BE2C (cell line): ENCODE data around the gene SMYD1.

Source experiments
- DNase-seq: peaks from one replicate; pipeline ENCODE4 v3.0.0-alpha.2; 2020
- H3K27me3 ChIP-seq: fragments of 250-450 bp; sonication (Bioruptor Pico); 2 replicates; pipeline ENCODE4 v1.5.1; 2020; ENCODE audit warnings: mild to moderate bottlenecking
- H3K36me3 ChIP-seq: fragments of 250-450 bp; sonication (Bioruptor Pico); 2 replicates; pipeline ENCODE4 v1.5.1; 2020; ENCODE audit warnings: mild to moderate bottlenecking
- H3K4me1 ChIP-seq: fragments of 250-450 bp; sonication (Bioruptor Pico); 2 replicates; pipeline ENCODE4 v1.5.1; 2020
- H3K4me3 ChIP-seq: 2 replicates; pipeline ENCODE4 v1.5.1; 2011; ENCODE audit warnings: low read depth, low read length
- H3K9me3 ChIP-seq: fragments of 250-450 bp; sonication (Bioruptor Pico); 2 replicates; pipeline ENCODE4 v1.5.1; 2020
- CTCF ChIP-seq: IDR thresholded peaks from 2 replicates; pipeline ENCODE4 v1.5.1; 2012; ENCODE audit warnings: mild to moderate bottlenecking, low read depth, low read length

SMYD1 gene

GRCh38 chr2:88126772-88127637 is 59.4 kb downstream of the SMYD1 start:
- no peaks in the 10 kb centered on the region for H3K27me3 ChIP-seq
- no peak overlapping the region for H3K4me3 ChIP-seq

GRCh38 chr2:88127638-88127887 is 59.9 kb downstream of the SMYD1 start:
- H3K36me3 ChIP-seq, result no peaks in the 10 kb centered on the region
- no peak for DNase-seq
- no peaks in the 10 kb centered on the region for H3K27me3 ChIP-seq
- no peak overlapping the region for H3K4me3 ChIP-seq
- H3K9me3 ChIP-seq, result no peaks in the 10 kb centered on the region
- no peak for TF ChIP-seq CTCF
- no peaks in the 10 kb centered on the region for H3K4me1 ChIP-seq

More at GRCh38 chr2:88126772-88127637, 59.4 kb downstream of the SMYD1 start:
- no peak for TF ChIP-seq CTCF
- Histone ChIP-seq H3K9me3 (no peaks in the 10 kb centered on the region), H3K4me1 (no peaks in the 10 kb centered on the region), H3K36me3 (no peaks in the 10 kb centered on the region)
- DNase-seq, result no peak

- no peak for DNase-seq
- no peaks in the 10 kb centered on the region for H3K9me3 ChIP-seq
- H3K27me3 ChIP-seq, result no peaks in the 10 kb centered on the region
- TF ChIP-seq CTCF, result no peak
- H3K4me3 ChIP-seq, result no peak within 1 kb of the TSS
- H3K4me1 ChIP-seq, result no peaks in the 10 kb centered on the region
- no peaks in the 10 kb centered on the region for H3K36me3 ChIP-seq
These were observed 60.4 kb downstream of the SMYD1 start, which contains the start of gene FABP1 for GRCh38 chr2:88127888-88128653. FABP1 (minus strand) TSS chr2:88128062; CDS start chr2:88128017, 45 bp downstream.

GRCh38 chr2:88128654-88129312 is 61.2 kb downstream of the SMYD1 start:
- H3K36me3 ChIP-seq, result no peaks in the 10 kb centered on the region
- H3K9me3 ChIP-seq, result no peaks in the 10 kb centered on the region
- no peak for DNase-seq
- no peaks in the 10 kb centered on the region for H3K4me1 ChIP-seq
- no peaks in the 10 kb centered on the region for H3K27me3 ChIP-seq
- H3K4me3 ChIP-seq, result no peak overlapping the region
- TF ChIP-seq CTCF, result no peak

- Histone ChIP-seq H3K4me3 (no peak overlapping the region), H3K27me3 (no peaks in the 10 kb centered on the region), H3K4me1 (no peaks in the 10 kb centered on the region), H3K36me3 (no peaks in the 10 kb centered on the region), H3K9me3 (no peaks in the 10 kb centered on the region)
- no peak for DNase-seq
- no peak for TF ChIP-seq CTCF
These were observed 61.8 kb downstream of the SMYD1 start for GRCh38 chr2:88129313-88129959.
